GM10266 (cell line): Measurements from ENCODE around the gene ARHGAP11A.

ENCODE experiments used
- DNase-seq: peaks from one replicate; pipeline ENCODE4 v3.0.0; 2012; ENCODE audit errors: extremely low spot score
- CTCF ChIP-seq: IDR thresholded peaks from 2 replicates; pipeline ENCODE4 v1.5.1; 2012; ENCODE audit warnings: mild to moderate bottlenecking, low read depth; ENCODE audit not compliant: control insufficient read depth, insufficient read depth; ENCODE audit errors: missing control alignments

Gene ARHGAP11A

GRCh38 chr15:32637704-32638103 is 22.4 kb downstream of the ARHGAP11A start:
- no peak for DNase-seq
- TF ChIP-seq CTCF: no peak

DNA sequence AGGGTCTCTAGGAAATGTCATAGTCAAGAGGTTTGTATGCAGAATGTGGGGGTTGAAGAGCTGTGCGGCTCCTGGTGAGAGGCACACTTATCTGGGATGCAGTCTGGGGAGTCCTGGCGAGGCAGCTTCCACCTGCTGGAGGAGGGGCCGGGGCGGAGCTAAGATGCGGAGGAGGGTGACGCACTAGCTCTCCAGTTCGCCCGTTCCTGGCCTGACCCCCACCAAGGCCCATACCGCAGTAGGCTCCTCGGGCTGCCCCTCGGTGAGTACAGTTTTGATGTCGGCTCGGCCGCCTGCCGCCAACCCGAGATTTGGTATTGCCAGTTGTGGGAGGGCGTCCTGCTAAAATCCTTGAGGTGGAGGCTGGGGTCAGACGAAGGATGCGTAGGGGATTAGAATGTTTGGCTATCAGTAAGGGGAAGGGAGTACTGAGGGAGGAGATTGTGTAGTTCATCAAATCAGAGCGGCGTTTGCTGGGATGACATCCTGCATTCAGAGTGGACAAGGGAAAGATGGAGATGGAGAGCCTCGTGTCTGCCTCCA is 26.3 kb downstream of the ARHGAP11A start, which contains the start of gene SCG5:
TSS of gene SCG5 (plus strand) at position 194 of the 543 bp plus-strand sequence. CDS start 1,883 bp downstream, outside the sequence.
- no peak for TF ChIP-seq CTCF

GRCh38 chr15:32642667-32643435 is 27.5 kb downstream of the ARHGAP11A start:
- no peak for DNase-seq
- no peak for TF ChIP-seq CTCF

More for the DNA sequence above, 26.3 kb downstream of the ARHGAP11A start, which contains the start of gene SCG5:
- no peak for DNase-seq

- no peak for DNase-seq
- no peak for TF ChIP-seq CTCF
Measured at GRCh38 chr15:32643907-32644445, 28.7 kb downstream of the ARHGAP11A start.

- DNase-seq: no peak
- no peak for TF ChIP-seq CTCF
Measured at GRCh38 chr15:32646291-32646690, 31.0 kb downstream of the ARHGAP11A start.

- TF ChIP-seq CTCF: no peak
- DNase-seq: no peak
Measured at GRCh38 chr15:32649342-32649741, 34.0 kb downstream of the ARHGAP11A start.

GRCh38 chr15:32651229-32651837 is 36.0 kb downstream of the ARHGAP11A start:
- peak; percentile 94 for TF ChIP-seq CTCF
- DNase-seq: peak; percentile 70
